T-cell (primary cell): ENCODE data around the gene GPR78. TPM values are rescaled to one million over a fixed set of nuclear protein-coding genes. Genes with fewer than 3 reads are reported as not detected.

Experiments
- ATAC-seq, 4 experiments: fragments of 200-7000 bp in 3 of 4; fragments of 150-1000 bp in 1 of 4; cut with Tn5 transposase; replicated peaks in 1 of 4; 1 replicate in 3 of 4; 2 replicates in 1 of 4; pipeline ENCODE4 v1.10.0; 2021; ENCODE audit warnings: moderate library complexity in 3 of 4, mild to moderate bottlenecking in 2 of 4, moderate number of reproducible peaks in 1 of 4
- CTCF ChIA-PET, 2 donors: fragments of 300-600 bp; sonication (Branson Sonifier 250); formaldehyde crosslinking; loops; one replicate each; lab custom pipeline; 2022; ENCODE audit warnings: antibody characterized with exemption in 2 of 2; lab: Charles Lee
- POLR2A ChIA-PET, 2 donors: fragments of 300-600 bp; sonication (Branson Sonifier 250); formaldehyde crosslinking; loops; one replicate each; lab custom pipeline; 2022; ENCODE audit warnings: antibody characterized with exemption in 2 of 2; lab: Charles Lee
- DNase-seq, 35 experiments: peaks; one replicate each; pipeline versions ENCODE4 v3.0.0 to v3.0.0-alpha.2; 2013 to 2023
- H3K27ac ChIP-seq: one replicate; pipeline ENCODE4 v1.5.1; 2013; ENCODE audit warnings: low read length
- H3K27me3 ChIP-seq, 2 experiments: replicated peaks in 1 of 2; 1 replicate in 1 of 2; 2 replicates in 1 of 2; pipeline versions ENCODE4 v1.6.1 to v1.7.0; 2013; ENCODE audit warnings: low read length in 1 of 2, mixed read lengths in 1 of 2; ENCODE audit not compliant: control insufficient read depth in 2 of 2, insufficient read depth in 2 of 2; ENCODE audit errors: extremely low read depth in 1 of 2
- H3K36me3 ChIP-seq, 2 donors: 1 replicate in 1 of 2; 2 replicates in 1 of 2; pipeline versions ENCODE4 v1.6.1 to v1.7.0; 2013; ENCODE audit warnings: low read length in 1 of 2; ENCODE audit not compliant: control insufficient read depth in 2 of 2, insufficient read depth in 1 of 2; ENCODE audit errors: extremely low read depth in 1 of 2
- H3K4me1 ChIP-seq, 2 experiments: 1 replicate in 1 of 2; 2 replicates in 1 of 2; pipeline versions ENCODE4 v1.6.1 to v1.7.0; 2013; ENCODE audit warnings: low read length in 2 of 2, mixed read lengths in 1 of 2; ENCODE audit not compliant: insufficient read depth in 2 of 2, control insufficient read depth in 1 of 2; ENCODE audit errors: extremely low read depth in 1 of 2
- H3K4me3 ChIP-seq, 2 donors: 1 replicate in 1 of 2; 2 replicates in 1 of 2; pipeline versions ENCODE4 v1.5.1 to v1.7.0; 2013; ENCODE audit warnings: mild to moderate bottlenecking in 2 of 2, low read length in 1 of 2, moderate library complexity in 1 of 2; ENCODE audit not compliant: control insufficient read depth in 1 of 2; ENCODE audit errors: extremely low read depth in 1 of 2
- H3K9me3 ChIP-seq: 2 replicates; pipeline ENCODE4 v1.7.0; 2013
- H3K27ac Mint-ChIP-seq, 2 donors: one replicate each; pipeline ENCODE4 v1.8.0; 2020 to 2021; ENCODE audit warnings: mild to moderate bottlenecking in 2 of 2, mixed read lengths in 2 of 2
- H3K27me3 Mint-ChIP-seq, 2 donors: one replicate each; pipeline ENCODE4 v1.8.0; 2021 to 2022; ENCODE audit warnings: mixed read lengths in 2 of 2
- H3K36me3 Mint-ChIP-seq: one replicate; pipeline ENCODE4 v1.8.0; 2021; ENCODE audit warnings: mixed read lengths
- H3K4me1 Mint-ChIP-seq, 3 donors: one replicate each; pipeline ENCODE4 v1.8.0; 2020 to 2022; ENCODE audit warnings: mixed read lengths in 3 of 3, mild to moderate bottlenecking in 1 of 3
- H3K4me3 Mint-ChIP-seq, 3 donors: one replicate each; pipeline ENCODE4 v1.8.0; 2020 to 2022; ENCODE audit warnings: mild to moderate bottlenecking in 3 of 3, mixed read lengths in 3 of 3, moderate library complexity in 3 of 3
- H3K9me3 Mint-ChIP-seq, 3 donors: one replicate each; pipeline ENCODE4 v1.8.0; 2020 to 2022; ENCODE audit warnings: mixed read lengths in 3 of 3
- whole genome bisulfite sequencing: methylation state at CpG from one replicate; pipeline ENCODE4 v1.1.5; 2013; ENCODE audit warnings: missing lambda C conversion rate; ENCODE audit not compliant: insufficient coverage; 5-methylcytosine and 5-hydroxymethylcytosine counted together
- total RNA-seq, 35 experiments: library from RNA in 6 of 35; stranded (reverse) in 6 of 35; fragments of 120-200 nt in 1 of 35; gene quantifications; one replicate each; pipeline versions ENCODE4 v1.2.1 to v1.2.4 and lab custom pipeline; 2013 to 2026

The GPR78 gene
- total RNA-seq, 5 donors from 2014 or later (not counting 1 experiment from before 2014, with no cell fraction given): not detected

DNA sequence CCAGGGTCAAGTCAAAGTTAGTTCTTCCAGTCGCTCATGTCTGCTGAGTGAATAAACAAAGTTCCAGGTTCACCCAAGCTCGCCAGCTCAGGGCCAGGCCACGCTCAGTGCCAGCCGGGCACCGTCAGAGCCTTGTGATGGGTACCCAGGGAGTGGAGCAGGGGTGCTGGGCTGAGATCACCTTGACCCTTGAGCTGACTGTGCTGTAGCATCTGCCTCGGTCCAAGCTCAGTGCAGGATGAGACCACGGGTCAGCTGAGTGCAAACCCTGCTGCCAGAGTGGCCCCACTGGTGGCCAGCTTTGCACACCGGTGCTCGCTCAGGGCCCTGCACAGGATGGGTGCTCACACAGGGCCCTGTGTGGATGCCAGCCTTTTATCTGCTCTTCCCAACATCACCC is 16.7 kb downstream of the GPR78 start:
- no peak overlapping the region for H3K27ac ChIP-seq
- ATAC-seq (no peak), DNase-seq (no peak)
- no peak overlapping the region for H3K27ac Mint-ChIP-seq
- no peaks in the 10 kb centered on the region for H3K9me3 ChIP-seq
- no peaks in the 10 kb centered on the region for H3K9me3 Mint-ChIP-seq
- POLR2A ChIA-PET: no interaction called here
- H3K4me3 Mint-ChIP-seq: no peak overlapping the region
- 80% methylated on average over 9 of the region's 9 CpGs for WGBS
- H3K4me3 ChIP-seq: no peak overlapping the region
- H3K36me3 Mint-ChIP-seq: no peaks in the 10 kb centered on the region
- peaks cover 0 to 48% of the 10 kb centered on the region in 2 experiments for H3K27me3 ChIP-seq
- no peaks in the 10 kb centered on the region for H3K4me1 Mint-ChIP-seq
- no peaks in the 10 kb centered on the region for H3K36me3 ChIP-seq
- no peaks in the 10 kb centered on the region for H3K4me1 ChIP-seq
- H3K27me3 Mint-ChIP-seq: peaks cover 13 to 23% of the 10 kb centered on the region in 2 donors
- CTCF ChIA-PET: no interaction called here

- Histone ChIP-seq H3K36me3 (no peaks in the 10 kb centered on the region), H3K4me1 (no peaks in the 10 kb centered on the region), H3K4me3 (no peak overlapping the region), H3K27me3 (peaks cover 0 to 44% of the 10 kb centered on the region in 2 experiments), H3K9me3 (no peaks in the 10 kb centered on the region), H3K27ac (no peak overlapping the region)
- Mint-ChIP-seq H3K27ac (no peak overlapping the region), H3K27me3 (peaks cover 13 to 22% of the 10 kb centered on the region in 2 donors), H3K9me3 (no peaks in the 10 kb centered on the region), H3K36me3 (no peaks in the 10 kb centered on the region), H3K4me3 (no peak overlapping the region), H3K4me1 (no peaks in the 10 kb centered on the region)
- DNase-seq: no peak
- ChIA-PET CTCF (no interaction called here), POLR2A (no interaction called here)
- no peak for ATAC-seq
- WGBS: 82% methylated on average over 11 of the region's 13 CpGs
These were observed 17.1 kb downstream of the GPR78 start for GRCh38 chr4:8597319-8597718.

DNA sequence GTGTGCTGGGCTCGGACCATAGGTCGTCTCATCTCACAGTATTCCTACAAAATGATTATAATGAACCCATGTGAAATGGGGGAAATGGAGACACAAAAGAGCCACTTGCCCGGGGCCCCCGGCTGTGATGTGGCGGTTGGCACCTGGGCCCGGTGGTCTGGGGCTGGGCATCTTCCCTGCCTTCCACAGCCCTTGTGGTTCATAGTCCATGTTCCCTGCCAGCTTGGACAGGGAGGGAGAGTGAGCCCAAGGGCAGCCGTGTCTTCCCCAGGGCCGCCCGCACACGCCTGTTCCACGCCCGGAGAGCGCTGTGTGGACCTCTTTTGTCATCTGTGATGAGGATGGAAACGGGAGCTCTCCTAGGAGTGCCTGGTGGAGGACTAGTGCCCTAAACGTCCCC is 17.6 kb downstream of the GPR78 start:
- ChIA-PET CTCF (no interaction called here), POLR2A (no interaction called here)
- no peaks in the 10 kb centered on the region for H3K36me3 Mint-ChIP-seq
- H3K27ac Mint-ChIP-seq: no peak overlapping the region
- no peaks in the 10 kb centered on the region for H3K36me3 ChIP-seq
- no peaks in the 10 kb centered on the region for H3K9me3 ChIP-seq
- H3K4me3 Mint-ChIP-seq: no peak overlapping the region
- peaks cover 0 to 41% of the 10 kb centered on the region in 2 experiments for H3K27me3 ChIP-seq
- no peak for DNase-seq
- no peak overlapping the region for H3K27ac ChIP-seq
- H3K4me3 ChIP-seq: no peak overlapping the region
- no peak for ATAC-seq
- 72% methylated on average over 7 of the region's 15 CpGs for WGBS
- H3K9me3 Mint-ChIP-seq: no peaks in the 10 kb centered on the region
- no peaks in the 10 kb centered on the region for H3K4me1 ChIP-seq
- no peaks in the 10 kb centered on the region for H3K4me1 Mint-ChIP-seq
- peaks cover 13 to 24% of the 10 kb centered on the region in 2 donors for H3K27me3 Mint-ChIP-seq

- WGBS: 67% methylated on average over 17 of the region's 19 CpGs
- H3K4me1 Mint-ChIP-seq: no peaks in the 10 kb centered on the region
- Histone ChIP-seq H3K27me3 (peaks cover 0 to 39% of the 10 kb centered on the region in 2 experiments), H3K4me1 (no peaks in the 10 kb centered on the region), H3K9me3 (no peaks in the 10 kb centered on the region), H3K36me3 (no peaks in the 10 kb centered on the region), H3K27ac (no peak overlapping the region), H3K4me3 (no peak overlapping the region)
- DNase-seq (no peak), ATAC-seq (no peak)
- POLR2A ChIA-PET: no interaction called here
- H3K27me3 Mint-ChIP-seq: peaks cover 13 to 21% of the 10 kb centered on the region in 2 donors
- no peaks in the 10 kb centered on the region for H3K9me3 Mint-ChIP-seq
- H3K36me3 Mint-ChIP-seq: no peaks in the 10 kb centered on the region
- CTCF ChIA-PET: no interaction called here
- H3K4me3 Mint-ChIP-seq: no peak overlapping the region
- H3K27ac Mint-ChIP-seq: no peak overlapping the region
These were observed 18.3 kb downstream of the GPR78 start for GRCh38 chr4:8598391-8599090.

GRCh38 chr4:8599091-8599460 is 18.9 kb downstream of the GPR78 start:
- POLR2A ChIA-PET: no interaction called here
- ATAC-seq: no peak

DNA sequence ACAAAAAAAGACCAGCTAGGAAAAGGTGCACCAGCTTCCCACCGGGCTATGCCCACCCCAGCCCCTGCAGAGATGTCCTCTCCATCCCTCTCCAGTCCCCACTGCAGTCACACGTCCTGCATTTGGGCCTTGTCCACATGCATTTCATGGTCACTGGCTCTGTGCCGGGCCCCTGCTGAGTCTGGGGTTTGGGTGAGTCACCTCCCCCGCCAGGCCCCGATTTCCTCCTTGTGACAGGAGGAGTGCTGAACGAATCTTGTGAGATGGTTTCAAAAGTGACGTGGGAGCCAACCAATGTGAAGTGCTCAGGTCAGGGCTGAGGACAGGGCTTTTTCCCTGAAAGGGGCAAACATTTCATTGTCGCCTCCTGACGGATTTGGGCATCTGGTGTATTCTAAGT is 19.5 kb downstream of the GPR78 start:
- Histone ChIP-seq H3K4me1 (no peaks in the 10 kb centered on the region), H3K4me3 (no peak overlapping the region), H3K9me3 (no peaks in the 10 kb centered on the region), H3K27ac (no peak overlapping the region), H3K27me3 (peaks cover 0 to 29% of the 10 kb centered on the region in 2 experiments), H3K36me3 (no peaks in the 10 kb centered on the region)
- peaks cover 5 to 12% of the 10 kb centered on the region in 2 donors for H3K27me3 Mint-ChIP-seq
- H3K36me3 Mint-ChIP-seq: no peaks in the 10 kb centered on the region
- no peak overlapping the region for H3K27ac Mint-ChIP-seq
- ChIA-PET POLR2A (no interaction called here), CTCF (no interaction called here)
- no peaks in the 10 kb centered on the region for H3K9me3 Mint-ChIP-seq
- no peaks in the 10 kb centered on the region for H3K4me1 Mint-ChIP-seq
- no peak for ATAC-seq
- H3K4me3 Mint-ChIP-seq: no peak overlapping the region
- DNase-seq: no peak
- 83% methylated on average over 1 of the region's 9 CpGs for WGBS

More at GRCh38 chr4:8599091-8599460, 18.9 kb downstream of the GPR78 start:
- Histone ChIP-seq H3K27ac (no peak overlapping the region), H3K27me3 (peaks cover 0 to 33% of the 10 kb centered on the region in 2 experiments), H3K4me1 (no peaks in the 10 kb centered on the region), H3K9me3 (no peaks in the 10 kb centered on the region), H3K36me3 (no peaks in the 10 kb centered on the region), H3K4me3 (no peak overlapping the region)
- Mint-ChIP-seq H3K4me1 (no peaks in the 10 kb centered on the region), H3K4me3 (no peak overlapping the region), H3K9me3 (no peaks in the 10 kb centered on the region), H3K27ac (no peak overlapping the region), H3K36me3 (no peaks in the 10 kb centered on the region), H3K27me3 (peaks cover 9 to 16% of the 10 kb centered on the region in 2 donors)
- WGBS: 67% methylated on average over 8 of the region's 8 CpGs
- CTCF ChIA-PET: no interaction called here
- no peak for DNase-seq
